MM.1S (cell line): ENCODE measurements around the gene SNX5.
A peak's percentile ranks its signal among the peaks of the same experiment; 100 is the strongest.

Experiments
- DNase-seq: peaks from one replicate; pipeline ENCODE4 v3.0.0-alpha.2; 2015
- H2AFZ ChIP-seq: fragments of 300-600 bp; sonication (generic); 2 replicates; pipeline ENCODE4 v1.6.0; 2016; ENCODE audit warnings: antibody characterized with exemption, low read length
- H3F3A ChIP-seq: fragments of 300-600 bp; sonication (generic); 2 replicates; pipeline ENCODE4 v1.6.1; 2016; ENCODE audit warnings: mild to moderate bottlenecking, antibody characterized with exemption, low read length, moderate library complexity, mixed read lengths; ENCODE audit not compliant: insufficient read depth
- H3K27ac ChIP-seq: fragments of 300-600 bp; sonication (generic); 2 replicates; pipeline ENCODE4 v1.5.1; 2016; ENCODE audit warnings: mild to moderate bottlenecking, low read length
- H3K27me3 ChIP-seq: fragments of 300-600 bp; sonication (generic); replicated peaks from 2 replicates; pipeline ENCODE4 v1.6.0; 2016; ENCODE audit warnings: low read length; ENCODE audit not compliant: insufficient read depth
- H3K36me3 ChIP-seq: fragments of 300-600 bp; sonication (generic); replicated peaks from 2 replicates; pipeline ENCODE4 v1.6.1; 2016; ENCODE audit warnings: mild to moderate bottlenecking, low read length, mixed read lengths; ENCODE audit not compliant: insufficient read depth
- H3K4me1 ChIP-seq: fragments of 300-600 bp; sonication (generic); 2 replicates; pipeline ENCODE4 v1.6.1; 2016; ENCODE audit warnings: low read length, mixed read lengths
- H3K4me2 ChIP-seq: fragments of 300-600 bp; sonication (generic); 2 replicates; pipeline ENCODE4 v1.6.0; 2016; ENCODE audit warnings: low read depth, low read length
- H3K4me3 ChIP-seq: fragments of 300-600 bp; sonication (generic); 2 replicates; pipeline ENCODE4 v1.5.1; 2016; ENCODE audit warnings: low read length, mixed read lengths
- H3K79me2 ChIP-seq: fragments of 300-600 bp; sonication (generic); 2 replicates; pipeline ENCODE4 v1.6.1; 2016; ENCODE audit warnings: mixed run types, low read length, mixed read lengths
- H3K9ac ChIP-seq: fragments of 300-600 bp; sonication (generic); 2 replicates; pipeline ENCODE4 v1.6.1; 2016; ENCODE audit warnings: low read length, mixed read lengths
- H3K9me2 ChIP-seq: fragments of 300-600 bp; sonication (generic); replicated peaks from 2 replicates; pipeline ENCODE4 v1.6.1; 2016; ENCODE audit warnings: mild to moderate bottlenecking, low read length, mixed read lengths; ENCODE audit not compliant: insufficient read depth
- H3K9me3 ChIP-seq: fragments of 300-600 bp; sonication (generic); replicated peaks from 2 replicates; pipeline ENCODE4 v1.6.1; 2016; ENCODE audit warnings: mild to moderate bottlenecking, low read length, mixed read lengths; ENCODE audit not compliant: insufficient read depth
- H4K20me1 ChIP-seq: fragments of 300-600 bp; sonication (generic); 2 replicates; pipeline ENCODE4 v1.6.1; 2016; ENCODE audit warnings: mild to moderate bottlenecking, low read length, moderate library complexity, mixed read lengths; ENCODE audit not compliant: insufficient read depth
- CTCF ChIP-seq: fragments of 300-600 bp; sonication (generic); IDR thresholded peaks from 2 replicates; pipeline ENCODE4 v1.5.1; 2016; ENCODE audit warnings: antibody characterized with exemption, low read length, mixed read lengths
- EZH2 ChIP-seq: fragments of 300-600 bp; sonication (generic); optimal IDR thresholded peaks from 2 replicates; pipeline ENCODE3; 2017; ENCODE audit warnings: low read depth, mild to moderate bottlenecking, antibody characterized with exemption, low read length, mixed read lengths
- EZH2phosphoT487 ChIP-seq: fragments of 300-600 bp; sonication (generic); IDR thresholded peaks from 2 replicates; pipeline ENCODE4 v1.6.1; 2018; ENCODE audit warnings: antibody characterized with exemption, low read length

Gene SNX5

GRCh38 chr20:17943343-17943742 is 25.3 kb downstream of the SNX5 start:
- peak; percentile 86 for DNase-seq
- Histone ChIP-seq H3K9me2 (no peaks in the 10 kb centered on the region), H3F3A (peaks cover 84% of the 10 kb centered on the region), H2AFZ (no peak overlapping the region), H3K9ac (no peak overlapping the region), H4K20me1 (peaks cover 7% of the 10 kb centered on the region; the same call in 1 of the 2 replicates), H3K4me3 (no peak overlapping the region), H3K27me3 (no peaks in the 10 kb centered on the region), H3K36me3 (peaks cover 23% of the 10 kb centered on the region), H3K9me3 (no peaks in the 10 kb centered on the region), H3K27ac (peak overlapping the region; percentile 34; the same call in 1 of the 2 replicates), H3K4me1 (peaks cover 51% of the 10 kb centered on the region), H3K4me2 (no peak overlapping the region), H3K79me2 (peaks cover 35% of the 10 kb centered on the region)
- TF ChIP-seq CTCF (no peak), EZH2phosphoT487 (no peak), EZH2 (no peak)

GRCh38 chr20:17941826-17942196 is 26.8 kb downstream of the SNX5 start:
- Histone ChIP-seq H3K4me2 (no peak overlapping the region), H2AFZ (no peak overlapping the region), H4K20me1 (0 out of 2 replicates have a peak, but pooled peaks cover 7% of the 10 kb centered on the region), H3K36me3 (peaks cover 10% of the 10 kb centered on the region; the same call in 1 of the 2 replicates), H3K9me3 (no peaks in the 10 kb centered on the region), H3K27me3 (no peaks in the 10 kb centered on the region), H3K9ac (no peak overlapping the region), H3K9me2 (no peaks in the 10 kb centered on the region), H3K4me3 (no peak overlapping the region), H3K27ac (no peak overlapping the region), H3F3A (peaks cover 69% of the 10 kb centered on the region), H3K79me2 (peaks cover 19% of the 10 kb centered on the region), H3K4me1 (peaks cover 38% of the 10 kb centered on the region)
- TF ChIP-seq EZH2phosphoT487 (no peak), EZH2 (no peak), CTCF (no peak)
- DNase-seq: no peak

GRCh38 chr20:17941087-17941825 is 27.3 kb downstream of the SNX5 start:
- H3K36me3 ChIP-seq: peaks cover 6% of the 10 kb centered on the region; the same call in 1 of the 2 replicates

More at GRCh38 chr20:17941087-17941825, 27.3 kb downstream of the SNX5 start:
- Histone ChIP-seq H3K4me1 (peaks cover 33% of the 10 kb centered on the region), H3K9me2 (no peaks in the 10 kb centered on the region), H3K79me2 (peaks cover 14% of the 10 kb centered on the region), H3K27me3 (no peaks in the 10 kb centered on the region), H3K4me3 (no peak overlapping the region), H3K9me3 (no peaks in the 10 kb centered on the region), H3F3A (peaks cover 64% of the 10 kb centered on the region), H3K9ac (no peak overlapping the region), H4K20me1 (0 out of 2 replicates have a peak, but pooled peaks cover 7% of the 10 kb centered on the region), H3K4me2 (no peak overlapping the region), H3K27ac (no peak overlapping the region), H2AFZ (no peak overlapping the region)
- TF ChIP-seq EZH2 (no peak), EZH2phosphoT487 (no peak), CTCF (no peak)
- no peak for DNase-seq
